EH (cell line): ENCODE data around the gene FAM53A.

ENCODE experiments used
- DNase-seq: peaks from one replicate; pipeline ENCODE4 v3.0.0-alpha.2; 2015; ENCODE audit warnings: low read depth

Gene FAM53A

DNA sequence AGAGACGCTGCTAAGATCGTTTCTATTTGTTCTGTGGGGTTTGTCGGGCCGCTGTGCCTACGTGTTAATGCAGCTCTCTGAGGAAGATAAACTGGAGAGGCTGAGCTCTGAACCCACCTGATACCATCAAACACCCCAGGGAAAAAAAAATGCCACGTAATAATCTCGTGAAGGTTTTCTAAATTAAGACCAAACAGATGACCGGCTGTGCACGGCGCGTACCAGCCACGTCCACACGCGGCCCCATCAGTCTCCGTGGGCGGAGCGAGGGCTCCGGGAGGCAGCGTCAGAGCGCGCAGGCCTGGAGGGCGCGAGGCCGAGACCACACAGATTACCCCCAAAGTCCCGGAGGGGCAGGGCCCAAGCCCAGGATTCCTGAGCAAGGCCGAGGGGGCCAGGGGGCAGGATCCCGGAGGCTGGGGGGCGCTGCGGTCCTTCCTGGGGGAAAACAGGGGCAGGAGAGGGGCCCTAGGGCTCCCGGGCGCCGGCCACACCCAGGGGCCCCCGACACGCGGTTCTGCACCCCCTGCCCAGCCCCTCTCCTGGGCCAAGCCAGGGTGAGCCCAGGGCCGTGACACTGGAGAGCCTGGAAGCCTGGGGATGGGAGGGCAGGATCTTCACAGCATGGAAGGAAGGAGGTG is 91.9 kb downstream of the FAM53A start:
- no peak for DNase-seq

DNA sequence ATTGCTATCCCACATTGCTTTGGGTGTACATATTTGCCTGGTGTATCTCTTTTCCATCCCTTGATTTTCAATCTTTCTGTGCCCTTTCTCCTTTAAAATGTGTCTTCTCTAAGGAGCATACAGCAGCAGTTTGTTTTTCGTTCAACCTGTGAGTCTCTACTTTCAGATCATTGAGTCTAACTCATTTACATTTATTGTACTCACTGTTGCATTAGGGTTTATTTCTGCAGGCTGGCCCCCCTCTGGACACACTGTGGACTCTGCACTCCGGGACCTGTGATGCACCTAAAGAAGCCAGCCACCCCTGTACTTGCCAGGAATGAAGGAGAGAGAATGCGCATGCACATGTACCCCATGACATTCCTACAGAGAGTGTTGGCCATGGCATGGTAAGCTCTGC is 93.0 kb downstream of the FAM53A start:
- no peak for DNase-seq

DNA sequence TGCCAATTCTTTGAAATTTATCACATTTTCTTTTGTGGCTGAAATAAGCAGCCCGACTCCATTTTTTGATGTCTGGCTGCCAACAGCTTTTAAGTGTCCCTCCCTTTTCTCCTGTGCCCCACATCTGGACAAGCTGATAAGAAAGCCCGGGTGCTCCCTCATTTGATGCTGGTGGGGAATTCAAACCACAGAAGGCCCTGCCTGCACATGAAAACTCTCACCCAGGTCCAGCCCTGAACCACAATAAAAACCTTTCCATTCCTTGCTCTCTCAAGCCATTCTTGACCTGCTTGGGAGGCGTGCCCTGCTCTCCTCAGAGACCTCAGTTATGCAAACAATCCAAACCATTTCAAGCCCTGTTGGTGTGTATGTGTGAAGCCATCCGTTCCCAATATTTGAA is 93.9 kb downstream of the FAM53A start:
- DNase-seq: no peak
